RCC 7860 (cell line): ENCODE results near the gene C9orf72.

Experiments
- DNase-seq: peaks from one replicate; pipeline ENCODE4 v3.0.0-alpha.2; 2015; ENCODE audit warnings: low spot score
- FAIRE-seq: peaks from 2 replicates; lab custom pipeline; 2012; peaks lifted over from hg19 to GRCh38; lab: Jason Lieb, UNC

Gene C9orf72

DNA sequence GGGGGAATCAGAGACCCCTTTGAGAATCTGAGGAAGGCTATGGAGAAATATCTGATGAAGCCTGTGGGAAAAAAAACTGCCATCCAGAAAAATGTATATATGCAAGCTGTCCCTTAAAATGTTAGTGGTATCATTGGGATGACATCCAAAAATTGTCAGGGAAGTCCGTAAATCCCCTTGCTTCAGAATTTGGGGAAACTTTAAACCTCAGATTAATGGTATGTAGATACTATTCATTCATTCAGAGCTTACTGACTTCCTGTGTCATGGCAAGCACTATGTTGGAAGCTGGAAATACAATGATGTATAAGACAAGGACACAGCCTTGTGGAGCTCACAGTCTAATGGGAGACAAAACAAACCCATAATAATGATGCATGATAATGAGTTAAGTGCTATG is 32.8 kb downstream of the C9orf72 start:
- FAIRE-seq (no peak), DNase-seq (no peak)

DNA sequence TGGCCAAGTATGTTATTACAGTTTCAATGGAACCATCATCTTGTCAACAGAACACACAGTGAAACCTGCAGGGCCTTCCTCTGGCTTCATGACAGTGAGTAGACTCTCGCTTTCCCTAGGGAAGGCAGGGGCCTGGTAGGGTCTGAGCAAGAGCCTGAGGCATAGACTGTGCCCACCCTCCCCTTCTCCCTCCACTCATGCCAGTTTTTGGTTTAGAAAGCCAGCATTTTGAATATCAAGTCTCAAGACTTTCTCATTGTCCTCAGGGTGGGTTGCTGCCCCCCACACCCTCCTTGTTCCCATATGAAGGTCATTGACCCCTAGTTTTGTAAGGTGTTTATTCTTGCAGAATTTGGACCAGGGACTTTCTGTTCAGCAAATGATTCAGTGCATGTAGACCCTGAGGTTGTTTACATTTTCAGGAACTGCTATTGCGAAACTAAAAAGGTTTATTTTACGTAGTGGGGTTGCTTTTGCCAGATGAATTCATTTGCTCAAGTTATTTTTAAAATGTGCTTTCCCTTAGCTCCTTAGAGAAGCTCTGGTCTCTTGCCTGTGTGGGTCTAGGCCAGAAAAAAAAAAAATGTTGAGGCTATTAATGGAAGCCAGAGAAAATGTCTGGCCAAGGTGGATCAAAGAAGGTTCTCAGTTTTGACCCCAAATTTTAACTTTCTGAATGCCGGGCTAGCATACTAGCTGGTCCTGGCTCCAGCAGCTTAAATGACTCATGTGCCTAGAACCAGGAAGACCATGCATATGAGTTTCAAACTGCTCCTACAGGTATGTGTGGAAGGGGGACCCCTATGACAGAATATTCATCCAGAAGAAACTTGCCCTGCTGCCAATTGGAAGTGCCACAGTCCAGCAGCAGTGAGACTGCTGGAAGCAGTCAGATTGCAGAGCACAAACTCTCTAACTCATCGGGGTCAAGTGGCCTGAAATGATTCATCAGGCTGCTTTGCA is 33.5 kb downstream of the C9orf72 start:
- no peak for FAIRE-seq
- no peak for DNase-seq

DNA sequence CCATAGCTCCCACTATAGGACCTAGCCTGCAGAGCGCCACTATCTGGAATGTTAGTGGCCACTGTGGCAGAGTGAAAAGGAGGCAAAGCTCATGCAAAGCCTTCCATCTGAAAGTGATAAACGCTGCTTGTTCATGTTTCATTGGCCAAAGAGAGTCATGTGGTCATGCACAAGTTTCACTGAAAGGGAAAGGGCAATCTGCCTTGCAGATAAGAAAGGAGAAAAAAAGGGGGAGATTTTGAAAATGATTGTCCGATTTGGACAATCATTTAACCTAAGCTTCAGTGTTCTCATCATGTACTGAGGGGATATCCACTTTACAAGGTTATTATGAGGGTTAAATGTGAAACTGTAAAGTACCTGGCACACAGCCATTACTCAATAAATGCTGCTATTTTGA is 34.6 kb downstream of the C9orf72 start:
- DNase-seq (no peak), FAIRE-seq (no peak)

DNA sequence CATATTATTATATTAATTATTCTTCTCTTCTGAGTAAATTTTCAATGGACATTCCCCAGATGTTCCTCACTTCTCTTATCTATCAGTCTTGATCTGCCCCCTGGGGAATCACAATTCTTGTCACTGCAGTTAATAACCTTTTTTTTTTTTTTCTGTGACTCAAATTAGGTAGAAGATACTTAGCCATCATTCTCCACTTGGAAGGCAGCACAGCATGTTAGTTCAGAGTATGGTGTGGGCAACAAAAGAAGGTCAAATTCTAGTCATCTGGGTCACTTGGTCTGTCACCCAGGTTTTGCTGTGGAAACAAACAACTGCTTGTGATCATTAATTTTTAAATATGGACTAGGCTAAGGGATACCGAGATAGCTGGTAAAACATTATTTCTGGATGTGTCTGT is 35.5 kb downstream of the C9orf72 start:
- no peak for DNase-seq

DNA sequence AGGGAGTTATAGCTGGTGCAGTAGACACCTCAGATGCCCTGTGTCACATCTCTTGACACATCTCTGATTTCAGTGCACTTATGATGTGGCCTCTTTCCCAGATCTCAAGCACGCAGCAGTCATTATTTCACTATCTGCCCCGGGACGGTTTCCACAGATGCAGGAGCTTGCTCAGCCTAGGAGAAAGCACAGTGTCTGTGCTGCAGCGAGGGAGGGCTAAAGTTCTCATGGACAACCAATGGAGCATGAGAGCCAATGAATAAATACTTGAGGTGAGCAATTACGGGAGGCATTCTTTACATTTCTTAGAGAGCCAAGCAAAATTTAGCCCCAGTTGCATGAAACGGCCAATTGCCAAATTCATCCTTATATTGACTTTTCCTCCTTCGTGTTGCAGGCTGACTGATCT is 36.2 kb downstream of the C9orf72 start:
- no peak for DNase-seq
- FAIRE-seq = no peak

More for the DNA sequence above, 35.5 kb downstream of the C9orf72 start:
- no peak for FAIRE-seq

DNA sequence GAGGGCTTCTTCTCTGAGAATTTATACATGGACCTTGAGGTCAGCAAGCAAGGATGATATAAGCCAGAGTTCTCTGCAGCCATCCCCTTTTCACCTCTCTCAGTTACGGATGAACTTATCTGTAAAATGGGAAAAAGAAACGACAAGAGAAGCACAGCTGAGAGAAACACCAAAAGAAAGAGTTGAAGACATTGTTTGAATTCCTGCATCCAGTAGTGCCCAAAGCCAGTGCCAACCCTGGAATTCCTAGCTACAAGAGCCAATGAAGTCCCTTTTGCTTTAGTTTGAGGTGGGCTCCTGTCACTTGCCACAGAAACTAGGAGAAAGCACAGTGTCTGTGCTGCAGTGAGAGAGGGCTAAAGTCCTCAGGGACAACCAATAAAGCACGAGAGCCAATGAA is 37.1 kb downstream of the C9orf72 start:
- DNase-seq = no peak
- FAIRE-seq = no peak

DNA sequence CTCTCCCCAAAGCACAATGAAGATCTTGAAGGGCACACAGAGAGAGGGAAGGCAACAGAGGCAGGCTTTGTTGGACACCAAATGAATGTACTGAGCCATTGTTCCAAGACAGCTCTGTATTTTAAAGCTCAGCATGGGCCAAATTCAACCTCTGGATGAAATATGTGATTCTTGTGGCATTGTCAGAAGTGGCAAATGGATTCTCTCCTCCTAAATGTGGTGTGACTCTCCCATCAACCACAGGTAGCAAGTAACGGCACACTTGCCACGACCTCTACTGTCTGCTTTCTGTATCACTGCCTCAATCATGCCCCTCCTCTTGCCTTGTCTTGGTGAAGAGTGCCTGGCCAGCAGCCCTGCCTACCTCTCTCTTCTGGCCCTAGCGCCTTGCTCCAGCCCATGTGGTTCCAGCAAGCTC is 37.6 kb downstream of the C9orf72 start:
- FAIRE-seq (no peak), DNase-seq (no peak)

DNA sequence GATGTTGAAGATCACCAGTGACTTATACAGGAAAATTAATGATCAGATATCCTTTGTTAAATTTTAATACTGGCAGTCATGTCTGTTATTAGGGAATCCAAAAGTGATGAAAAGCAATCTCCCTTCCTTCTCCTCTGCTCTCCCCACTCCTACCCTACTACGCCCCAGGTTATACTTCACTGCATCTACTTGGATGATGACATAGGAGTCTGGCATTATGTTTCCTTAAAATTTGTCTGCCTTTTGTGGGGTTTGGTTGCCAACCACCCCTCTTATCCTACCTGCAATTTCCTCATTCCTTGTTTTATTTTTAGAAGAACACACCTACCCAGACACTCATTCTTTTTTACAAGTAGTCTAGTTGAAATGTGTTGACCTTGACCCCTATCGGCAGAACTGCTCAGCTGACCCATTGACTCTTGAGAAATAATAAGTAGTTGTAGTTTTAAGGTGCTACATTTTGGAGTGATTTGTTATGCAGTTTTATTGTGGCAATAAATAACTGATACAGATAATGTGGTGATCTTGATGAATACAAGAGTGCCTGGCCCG is 38.5 kb downstream of the C9orf72 start:
- FAIRE-seq (no peak), DNase-seq (no peak)

DNA sequence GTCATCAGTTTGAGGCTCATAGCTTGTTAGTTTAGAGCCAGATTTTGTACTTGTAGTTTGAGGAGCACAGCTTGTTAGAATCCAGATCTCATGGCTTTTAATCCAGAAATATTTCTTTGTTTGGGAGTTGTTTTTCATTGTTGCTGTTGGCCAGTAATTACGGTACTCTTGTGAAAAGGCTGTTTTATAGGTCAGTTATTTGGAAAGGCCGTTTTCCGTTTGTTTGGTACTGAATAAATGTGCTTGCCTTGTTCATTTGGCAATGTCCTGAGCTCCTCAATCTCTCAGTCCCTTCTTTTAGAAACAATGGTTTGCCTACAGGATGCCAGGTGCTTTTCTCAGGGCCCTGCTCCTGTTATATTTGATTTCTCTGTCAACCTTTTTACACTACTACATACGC is 39.1 kb downstream of the C9orf72 start:
- FAIRE-seq = no peak
- no peak for DNase-seq

DNA sequence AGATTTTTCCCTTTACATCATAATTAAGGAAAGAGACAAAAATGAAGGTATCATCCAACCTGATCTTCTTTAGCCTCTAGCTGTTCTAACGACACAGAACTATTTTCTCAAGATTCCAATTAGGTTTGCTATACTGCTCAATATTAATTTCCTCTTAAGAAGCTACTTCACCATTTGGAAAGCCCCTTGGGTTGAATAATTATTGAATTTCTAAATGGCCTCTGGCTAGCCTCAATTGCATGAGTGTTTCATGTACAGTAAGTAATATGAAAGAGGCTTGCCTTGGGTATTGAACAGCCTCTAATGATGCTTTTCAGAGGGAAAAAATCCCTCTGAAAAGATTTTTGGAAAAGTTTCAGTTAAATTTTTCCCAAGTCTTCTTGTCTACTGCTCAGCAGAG is 40.0 kb downstream of the C9orf72 start:
- DNase-seq = no peak
- FAIRE-seq = no peak

DNA sequence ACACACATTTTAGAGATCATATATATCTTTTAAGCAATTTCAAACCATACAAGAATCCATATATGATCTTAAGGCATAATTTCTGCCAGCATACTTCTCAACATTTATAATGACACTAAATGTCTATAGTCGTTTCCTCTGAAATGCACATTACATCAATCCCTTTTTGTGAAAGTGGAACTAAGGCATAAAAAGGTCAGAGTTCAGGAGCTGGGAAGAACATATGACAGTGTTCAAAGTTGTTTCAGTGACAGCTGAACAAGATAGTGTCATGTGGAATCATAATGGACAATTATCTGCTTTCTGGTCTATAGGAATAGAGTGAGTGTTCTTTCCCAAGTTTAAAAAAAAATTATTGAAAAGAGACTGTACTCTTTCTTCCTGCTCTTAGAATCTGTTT is 41.2 kb downstream of the C9orf72 start:
- FAIRE-seq (no peak), DNase-seq (no peak)

DNA sequence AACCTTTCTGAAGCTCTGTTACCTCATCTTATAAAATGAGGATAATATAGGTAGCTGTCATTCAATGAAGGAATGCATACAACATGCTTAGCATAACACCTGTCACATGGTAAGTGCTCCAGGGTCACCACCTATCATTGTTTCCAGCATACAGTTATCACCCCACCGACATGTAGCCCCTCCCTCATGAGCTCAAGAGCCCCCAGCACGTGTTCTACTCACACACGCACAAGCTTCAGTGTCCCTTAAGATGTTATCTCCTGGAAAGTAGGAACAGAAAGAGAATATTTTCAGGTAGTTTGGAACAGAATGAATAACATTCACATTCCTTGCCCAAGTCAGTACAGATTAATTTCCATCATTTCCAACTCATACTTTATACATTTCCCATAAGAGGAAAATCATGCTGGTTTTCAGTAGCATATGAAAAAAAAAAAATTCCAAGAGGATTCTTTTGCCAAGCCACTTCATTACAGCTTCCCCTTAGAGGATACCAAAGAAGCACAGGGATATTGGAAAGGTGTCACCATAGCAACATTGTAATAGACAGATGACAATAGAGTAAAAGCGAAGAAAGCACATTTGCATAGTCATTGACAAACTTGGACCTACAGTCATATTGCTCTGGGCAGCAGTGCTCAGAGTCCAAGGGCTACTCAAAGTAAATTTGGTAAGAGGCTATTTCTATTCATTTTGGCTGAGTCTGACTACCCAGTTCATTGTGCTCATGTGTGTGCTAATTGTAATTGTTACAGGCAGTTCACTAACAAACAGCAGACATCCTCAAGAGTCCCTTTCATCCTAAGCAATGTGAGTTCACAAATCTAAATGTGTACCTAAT is 42.1 kb downstream of the C9orf72 start:
- FAIRE-seq = no peak
- no peak for DNase-seq

DNA sequence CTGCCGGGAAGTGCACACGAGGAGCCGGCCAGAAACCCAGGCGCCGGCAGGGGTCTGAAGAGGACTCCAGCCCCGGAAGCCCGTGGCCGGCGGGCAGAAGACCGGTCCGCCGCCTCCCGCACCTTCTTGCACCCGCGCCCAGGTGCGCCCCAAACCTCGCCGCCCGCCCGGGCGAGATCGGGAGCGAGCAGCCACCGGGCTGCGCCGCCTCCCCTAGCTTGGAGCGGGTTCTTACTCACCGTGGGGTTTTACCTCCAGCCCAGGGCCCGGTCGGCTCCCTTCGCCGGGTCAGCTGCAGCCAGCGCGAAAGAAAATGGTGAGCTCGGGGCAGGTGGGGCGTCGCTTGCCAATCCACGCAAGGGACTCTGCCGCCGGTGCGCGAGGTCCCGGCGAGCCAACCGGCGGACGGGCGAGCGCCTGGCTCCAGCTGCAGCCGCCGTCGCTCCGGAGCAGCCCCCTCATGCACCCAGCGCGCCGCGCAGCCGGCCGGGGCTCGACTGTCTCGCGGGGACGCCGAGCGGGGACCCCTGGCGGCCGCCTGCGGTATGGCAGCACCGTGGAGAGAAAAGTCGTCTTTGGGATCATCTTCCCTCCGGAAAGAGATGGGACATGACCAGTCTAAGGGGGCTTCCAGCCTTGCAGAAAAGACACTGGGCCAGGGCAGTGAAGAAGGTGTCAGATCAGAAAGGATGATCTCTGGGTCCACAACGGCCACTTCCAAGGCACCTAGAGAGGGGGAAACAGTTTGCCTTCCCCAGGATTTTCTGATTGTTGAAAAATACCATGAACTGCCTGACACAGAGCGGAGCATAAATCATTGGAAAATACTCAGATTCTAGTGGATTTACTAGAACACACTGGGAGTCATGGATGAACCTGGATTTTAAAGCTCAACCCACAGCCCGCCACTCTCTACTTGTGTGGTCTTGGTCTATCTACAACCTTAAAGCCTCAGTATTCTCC is 43.7 kb downstream of the C9orf72 start, which contains the start of gene MOB3B:
Gene MOB3B, minus strand, starts transcription at position 499 of the 963 bp plus-strand sequence. CDS start 74,264 bp downstream, outside the sequence.
- FAIRE-seq = no peak
- peak; percentile 33 for DNase-seq

DNA sequence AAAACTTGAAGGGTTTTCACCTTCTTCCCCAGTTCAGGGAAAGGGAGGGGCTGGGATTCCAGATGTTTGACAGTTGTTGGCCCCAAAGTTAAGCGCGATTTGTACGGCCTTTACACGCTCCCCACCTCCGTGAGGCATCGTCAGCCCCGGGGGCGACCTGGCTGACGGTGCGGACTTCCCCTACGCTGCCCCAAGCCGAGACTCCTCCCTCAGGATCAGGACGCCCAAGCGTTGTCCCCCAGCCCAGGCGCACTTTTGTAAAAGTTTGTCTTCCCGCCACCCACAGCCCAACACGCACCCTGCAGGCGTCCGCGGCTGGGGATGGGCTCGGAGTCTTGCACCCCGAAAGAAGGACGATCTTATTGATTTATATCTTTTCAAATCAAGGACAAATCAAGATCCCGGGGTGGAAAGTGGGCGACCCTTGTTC is 44.4 kb downstream of the C9orf72 start:
- FAIRE-seq (no peak), DNase-seq (no peak)

DNA sequence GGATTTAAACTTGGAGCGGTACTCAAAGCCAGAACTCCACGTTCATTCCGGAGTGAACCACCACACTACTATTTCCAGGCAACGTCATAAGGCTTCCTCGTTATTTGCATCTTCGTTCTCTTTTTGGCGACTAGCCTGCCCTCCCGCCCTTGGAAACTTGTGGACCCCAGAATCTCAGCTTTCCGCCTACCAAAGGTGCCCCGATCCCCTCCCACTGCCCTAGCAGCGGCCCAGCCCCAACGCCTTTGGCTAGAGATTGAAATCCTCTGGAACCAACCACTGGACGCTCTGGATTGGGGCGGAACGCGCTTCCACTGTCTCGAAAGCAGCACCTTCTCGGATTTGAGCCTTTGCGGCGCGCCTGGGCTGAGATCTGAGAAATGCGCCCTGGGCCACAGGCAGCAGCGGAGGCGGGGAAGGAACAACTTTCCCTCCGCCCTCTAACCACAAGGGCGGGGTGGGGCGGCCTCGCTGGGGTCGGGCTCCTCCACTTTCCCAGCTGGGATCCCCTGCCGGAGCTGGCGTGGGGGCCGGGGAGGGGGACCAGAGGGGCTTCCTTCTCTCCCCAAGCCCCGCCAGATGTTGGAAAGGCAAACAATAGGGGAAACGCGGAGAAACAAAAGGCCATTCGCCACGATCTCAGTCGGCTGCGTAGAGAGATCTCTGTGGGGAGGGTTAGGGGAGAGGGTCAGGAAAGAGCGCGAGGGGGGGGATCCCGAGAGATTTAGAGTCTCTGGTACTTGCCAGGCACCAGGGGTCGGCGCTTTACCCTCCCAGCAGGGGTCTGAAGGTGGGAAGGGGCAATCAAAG is 45.0 kb downstream of the C9orf72 start:
- FAIRE-seq (no peak), DNase-seq (no peak)

DNA sequence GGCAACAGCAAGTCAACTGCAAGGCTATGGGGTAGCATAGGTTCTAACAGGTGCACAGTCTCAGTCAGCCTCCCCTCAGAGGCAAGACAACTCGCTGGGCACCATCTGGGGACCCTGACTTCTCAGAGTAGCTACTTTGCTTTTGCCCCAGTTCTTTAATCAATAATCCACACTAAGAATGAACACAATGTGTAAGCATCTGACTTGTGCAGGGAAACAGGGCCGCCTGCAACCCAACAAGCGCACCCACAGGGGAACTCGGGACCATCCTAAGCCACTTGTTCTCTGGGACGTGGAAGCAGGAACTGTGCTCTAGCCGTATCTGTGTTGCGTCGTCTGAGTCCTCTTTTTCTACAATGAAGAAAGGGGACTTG is 45.6 kb downstream of the C9orf72 start:
- no peak for DNase-seq
- no peak for FAIRE-seq

DNA sequence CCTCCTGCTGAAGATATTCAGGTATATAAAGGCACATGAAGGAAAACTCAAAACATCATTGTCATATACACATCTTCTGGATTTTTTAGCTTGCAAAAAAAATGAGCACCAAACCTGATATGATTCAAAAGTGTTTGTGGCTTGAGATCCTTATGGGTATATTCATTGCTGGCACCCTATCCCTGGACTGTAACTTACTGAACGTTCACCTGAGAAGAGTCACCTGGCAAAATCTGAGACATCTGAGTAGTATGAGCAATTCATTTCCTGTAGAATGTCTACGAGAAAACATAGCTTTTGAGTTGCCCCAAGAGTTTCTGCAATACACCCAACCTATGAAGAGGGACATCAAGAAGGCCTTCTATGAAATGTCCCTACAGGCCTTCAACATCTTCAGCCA is 49.0 kb downstream of the C9orf72 start, which contains the start of gene IFNK:
Gene IFNK, plus strand, starts transcription at position 55 of the 400 bp plus-strand sequence. Its CDS starts 47 bp downstream, at position 102.
- DNase-seq = no peak
- no peak for FAIRE-seq

DNA sequence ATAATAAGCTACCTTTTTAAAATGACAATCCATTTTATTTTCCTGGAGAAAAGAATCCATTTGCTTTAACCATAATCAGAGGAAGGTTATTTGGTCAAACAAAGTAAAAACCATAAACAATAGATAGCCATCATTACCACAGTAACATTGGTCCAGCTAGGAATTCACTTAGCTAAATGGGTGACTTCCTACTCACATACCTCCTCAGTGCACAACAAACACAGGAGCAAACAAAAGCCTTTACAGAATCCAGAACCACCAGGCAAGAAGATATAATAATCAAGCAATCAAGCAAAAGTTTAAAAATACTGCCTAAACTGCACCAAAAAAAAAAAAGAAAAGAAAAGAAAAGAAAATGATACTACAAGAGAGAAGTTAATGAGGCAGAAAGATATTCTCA is 50.1 kb downstream of the C9orf72 start:
- FAIRE-seq = no peak

DNA sequence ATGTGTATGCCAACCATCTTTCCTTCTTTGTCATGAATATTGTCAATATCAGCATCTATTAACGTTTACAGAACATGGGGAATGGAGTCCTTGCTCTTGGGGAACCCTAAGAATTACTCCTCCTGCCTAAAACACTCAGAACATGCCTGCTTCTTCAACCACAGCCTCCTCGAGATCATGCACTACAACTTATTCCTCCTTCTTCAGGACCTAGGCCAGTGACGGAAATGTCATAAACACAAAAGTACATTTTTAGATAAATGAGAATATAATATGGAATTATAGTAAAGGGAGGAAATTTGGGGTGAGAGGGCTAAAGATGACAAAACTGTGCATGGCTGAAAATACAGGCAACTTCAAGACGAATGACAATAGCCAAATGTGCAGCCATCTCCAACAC is 52.3 kb downstream of the C9orf72 start:
- FAIRE-seq (no peak), DNase-seq (no peak)

More for the DNA sequence above, 50.1 kb downstream of the C9orf72 start:
- DNase-seq = no peak
